Gastroesophageal sphincter (tissue), 3 donors: ENCODE results near the gene CUX1.

Experiments used
- POLR2A ChIP-seq, 2 donors: fragments of 450-650 bp; IDR thresholded peaks; one replicate each; pipeline ENCODE4 v1.6.1; 2017; ENCODE audit warnings: antibody characterized with exemption in 2 of 2, mild to moderate bottlenecking in 2 of 2, moderate library complexity in 1 of 2
- TF ChIP-seq, protein P1 (sequence below), 4 experiments: fragments of 200-600 bp in 2 of 4; fragments of 450-650 bp in 2 of 4; sonication (generic) in 1 of 4; IDR thresholded peaks; one replicate each; pipeline ENCODE4 v1.5.1; 2017 to 2019; ENCODE audit warnings: antibody characterized with exemption in 4 of 4, mild to moderate bottlenecking in 2 of 4, moderate library complexity in 2 of 4

DNA sequence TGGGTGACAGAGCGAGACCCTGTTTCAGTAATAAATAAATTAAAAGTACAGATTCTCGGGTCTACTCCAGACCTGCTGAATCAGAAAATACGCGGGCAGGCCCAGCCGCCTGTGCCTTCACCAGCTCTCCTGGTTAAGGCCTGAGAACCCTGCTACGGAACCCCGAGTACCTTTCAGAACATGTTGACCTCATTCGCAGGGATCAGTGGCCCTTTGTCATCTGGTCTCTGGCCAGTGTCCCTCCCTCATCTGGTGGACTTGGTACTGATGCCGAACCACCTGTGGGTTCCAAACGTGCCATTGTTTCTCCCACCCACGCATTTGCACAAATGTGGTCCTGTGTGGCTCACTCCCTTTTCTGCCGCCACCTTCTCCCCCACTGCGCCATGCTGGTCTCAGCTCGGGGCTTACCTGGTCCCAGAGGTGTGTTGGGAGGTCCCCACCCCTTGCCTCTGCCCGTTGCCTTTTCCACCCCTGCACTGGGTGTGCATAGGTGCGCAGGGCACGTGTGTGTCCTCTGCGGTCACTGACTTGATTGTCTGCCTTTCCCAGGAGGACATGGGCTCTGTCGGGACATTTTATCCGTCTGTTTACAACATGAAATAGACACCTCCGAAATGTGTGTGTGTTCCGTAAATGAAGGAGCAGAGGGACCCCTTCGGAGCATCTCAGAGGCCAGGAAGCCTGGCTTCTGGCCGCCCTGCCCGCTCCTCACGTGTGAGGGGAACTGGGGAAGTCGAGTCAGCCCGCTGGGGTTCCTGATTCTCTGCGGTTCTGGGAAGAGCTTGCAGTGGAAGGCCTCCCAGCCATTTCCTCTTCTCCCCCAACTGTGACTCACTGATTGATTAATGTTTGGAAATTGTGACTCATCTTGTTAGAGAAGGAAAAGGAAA, 135.2 kb downstream of the CUX1 start:
- TF ChIP-seq, protein P1, sequence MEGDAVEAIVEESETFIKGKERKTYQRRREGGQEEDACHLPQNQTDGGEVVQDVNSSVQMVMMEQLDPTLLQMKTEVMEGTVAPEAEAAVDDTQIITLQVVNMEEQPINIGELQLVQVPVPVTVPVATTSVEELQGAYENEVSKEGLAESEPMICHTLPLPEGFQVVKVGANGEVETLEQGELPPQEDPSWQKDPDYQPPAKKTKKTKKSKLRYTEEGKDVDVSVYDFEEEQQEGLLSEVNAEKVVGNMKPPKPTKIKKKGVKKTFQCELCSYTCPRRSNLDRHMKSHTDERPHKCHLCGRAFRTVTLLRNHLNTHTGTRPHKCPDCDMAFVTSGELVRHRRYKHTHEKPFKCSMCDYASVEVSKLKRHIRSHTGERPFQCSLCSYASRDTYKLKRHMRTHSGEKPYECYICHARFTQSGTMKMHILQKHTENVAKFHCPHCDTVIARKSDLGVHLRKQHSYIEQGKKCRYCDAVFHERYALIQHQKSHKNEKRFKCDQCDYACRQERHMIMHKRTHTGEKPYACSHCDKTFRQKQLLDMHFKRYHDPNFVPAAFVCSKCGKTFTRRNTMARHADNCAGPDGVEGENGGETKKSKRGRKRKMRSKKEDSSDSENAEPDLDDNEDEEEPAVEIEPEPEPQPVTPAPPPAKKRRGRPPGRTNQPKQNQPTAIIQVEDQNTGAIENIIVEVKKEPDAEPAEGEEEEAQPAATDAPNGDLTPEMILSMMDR (IDR thresholded peaks at IDR 0.05), result no peak
- TF ChIP-seq POLR2A (IDR thresholded peaks at IDR 0.05), result no peak
